Astrocyte of the spinal cord (primary cell): Measurements from ENCODE around the gene CST9.

ENCODE experiments used
- DNase-seq: peaks from one replicate; pipeline ENCODE4 v3.0.0; 2011; ENCODE audit warnings: low read depth, low spot score
- H3K4me3 ChIP-seq: 2 replicates; pipeline ENCODE4 v1.5.1; 2011; ENCODE audit warnings: low read depth, mild to moderate bottlenecking, low read length, moderate library complexity
- CTCF ChIP-seq: IDR thresholded peaks from 2 replicates; pipeline ENCODE4 v1.5.1; 2012; ENCODE audit warnings: low read depth, mild to moderate bottlenecking, low read length, inconsistent platforms
- in situ Hi-C: cut with HindIII; loops from 2 replicates; pipeline ENCODE4 v1.10.0; 2017; ENCODE audit warnings: low sequenced_read_pairs

CST9 gene

GRCh38 chr20:23554401-23554800, 51.3 kb downstream of the CST9 start:
- H3K4me3 ChIP-seq, result no peak overlapping the region
- DNase-seq, result no peak
- in situ Hi-C loops, result no loop called here
- TF ChIP-seq CTCF, result no peak
